Esophagus muscularis mucosa (tissue), 4 donors: Measurements from ENCODE around the gene COL4A5.
A peak's percentile ranks its signal among the peaks of the same experiment; 100 is the strongest.

Experiments used
- EP300 ChIP-seq: sonication (generic); formaldehyde crosslinking; IDR thresholded peaks from one replicate; pipeline ENCODE4 v1.6.1; 2017; ENCODE audit warnings: antibody characterized with exemption
- POLR2A ChIP-seq: fragments of 450-650 bp; IDR thresholded peaks from one replicate; pipeline ENCODE4 v1.6.1; 2017; ENCODE audit warnings: antibody characterized with exemption, moderate library complexity, mild to moderate bottlenecking, low read depth
- POLR2AphosphoS5 ChIP-seq, 2 donors: sonication (generic); formaldehyde crosslinking; IDR thresholded peaks; one replicate each; pipeline ENCODE4 v1.6.1; 2017; ENCODE audit warnings: antibody characterized with exemption in 2 of 2
- TF ChIP-seq, protein P1 (sequence below), 3 experiments: fragments of 200-600 bp in 2 of 3; fragments of 450-650 bp in 1 of 3; sonication (generic) in 2 of 3; IDR thresholded peaks; one replicate each; pipeline ENCODE4 v1.5.1; 2017 to 2019; ENCODE audit warnings: antibody characterized with exemption in 3 of 3, mild to moderate bottlenecking in 2 of 3, moderate library complexity in 1 of 3

DNA sequence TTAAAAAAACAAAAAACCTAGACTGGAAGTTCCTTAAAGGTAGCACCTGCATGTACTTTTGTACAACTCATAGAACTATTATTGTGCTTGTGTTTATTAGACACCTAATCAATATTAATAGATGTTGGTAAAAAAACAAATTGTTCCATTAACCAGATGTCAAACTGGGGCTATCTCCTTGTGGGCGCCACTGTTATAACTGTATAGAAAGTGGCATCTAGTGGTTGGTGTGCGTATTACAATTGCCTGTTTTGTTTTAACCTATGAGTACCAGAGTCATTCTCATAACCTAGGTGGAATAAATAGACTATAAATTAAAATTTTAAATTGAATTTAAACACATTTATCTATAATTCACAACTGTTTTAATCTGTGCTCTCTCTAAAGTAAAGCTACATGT, 97.4 kb downstream of the COL4A5 start:
- TF ChIP-seq, protein P1, sequence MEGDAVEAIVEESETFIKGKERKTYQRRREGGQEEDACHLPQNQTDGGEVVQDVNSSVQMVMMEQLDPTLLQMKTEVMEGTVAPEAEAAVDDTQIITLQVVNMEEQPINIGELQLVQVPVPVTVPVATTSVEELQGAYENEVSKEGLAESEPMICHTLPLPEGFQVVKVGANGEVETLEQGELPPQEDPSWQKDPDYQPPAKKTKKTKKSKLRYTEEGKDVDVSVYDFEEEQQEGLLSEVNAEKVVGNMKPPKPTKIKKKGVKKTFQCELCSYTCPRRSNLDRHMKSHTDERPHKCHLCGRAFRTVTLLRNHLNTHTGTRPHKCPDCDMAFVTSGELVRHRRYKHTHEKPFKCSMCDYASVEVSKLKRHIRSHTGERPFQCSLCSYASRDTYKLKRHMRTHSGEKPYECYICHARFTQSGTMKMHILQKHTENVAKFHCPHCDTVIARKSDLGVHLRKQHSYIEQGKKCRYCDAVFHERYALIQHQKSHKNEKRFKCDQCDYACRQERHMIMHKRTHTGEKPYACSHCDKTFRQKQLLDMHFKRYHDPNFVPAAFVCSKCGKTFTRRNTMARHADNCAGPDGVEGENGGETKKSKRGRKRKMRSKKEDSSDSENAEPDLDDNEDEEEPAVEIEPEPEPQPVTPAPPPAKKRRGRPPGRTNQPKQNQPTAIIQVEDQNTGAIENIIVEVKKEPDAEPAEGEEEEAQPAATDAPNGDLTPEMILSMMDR (IDR thresholded peaks at IDR 0.05): peak; percentile 56 to 70 (median 65)
- TF ChIP-seq POLR2AphosphoS5 (IDR thresholded peaks at IDR 0.05) (no peak), POLR2A (no peak), EP300 (no peak)
